Thoracic aorta (tissue), 2 donors: ENCODE data around the gene GEMIN4. TPM values are rescaled to one million over a fixed set of nuclear protein-coding genes. Genes with fewer than 3 reads are reported as not detected.

Experiments used
- ATAC-seq: fragments of 150-250 bp; one replicate; pipeline ENCODE4 v1.8.0; 2017; ENCODE audit warnings: low read depth; ENCODE audit not compliant: insufficient number of reproducible peaks, low FRiP score
- DNase-seq: peaks from one replicate; pipeline ENCODE4 v3.0.0-alpha.2; 2020; ENCODE audit warnings: low spot score
- H3K27ac ChIP-seq, 2 donors: fragments of 200-600 bp; sonication (generic); 1 replicate in 1 of 2; 2 replicates in 1 of 2; pipeline ENCODE4 v1.5.1; 2016; ENCODE audit warnings: mild to moderate bottlenecking in 2 of 2, moderate library complexity in 2 of 2
- H3K27me3 ChIP-seq: fragments of 200-600 bp; sonication (generic); replicated peaks from 2 replicates; pipeline ENCODE4 v1.6.0; 2016; ENCODE audit warnings: mild to moderate bottlenecking; ENCODE audit not compliant: insufficient read depth
- H3K36me3 ChIP-seq: fragments of 200-600 bp; sonication (generic); one replicate; pipeline ENCODE4 v1.5.1; 2016
- H3K4me1 ChIP-seq, 2 donors: fragments of 200-600 bp; sonication (generic); 1 replicate in 1 of 2; 2 replicates in 1 of 2; pipeline versions ENCODE4 v1.5.1 to v1.6.0; 2016; ENCODE audit warnings: low read depth in 2 of 2, mild to moderate bottlenecking in 1 of 2; ENCODE audit not compliant: control insufficient read depth in 1 of 2
- H3K4me3 ChIP-seq: fragments of 200-600 bp; sonication (generic); 2 replicates; pipeline ENCODE4 v1.5.1; 2016; ENCODE audit warnings: mild to moderate bottlenecking
- H3K9me3 ChIP-seq: fragments of 200-600 bp; sonication (generic); 2 replicates; pipeline ENCODE4 v1.5.1; 2016
- CTCF ChIP-seq: fragments of 200-600 bp; sonication (generic); IDR thresholded peaks from one replicate; pipeline ENCODE4 v1.5.1; 2019; ENCODE audit warnings: antibody characterized with exemption
- total RNA-seq, 2 donors: library from RNA; depleted of rRNA; stranded (reverse); fragments of >200 nt; gene quantifications; one replicate each; pipeline versions ENCODE4 v1.1.0 to v1.2.3, GENCODE V29; 2016

The GEMIN4 gene
- total RNA-seq, 2 donors from 2014 or later = 15.4 to 19.6 TPM

GRCh38 chr17:745406-745805, 6.7 kb downstream of the GEMIN4 start:
- no peaks in the 10 kb centered on the region for H3K27me3 ChIP-seq
- ATAC-seq (no peak), DNase-seq (no peak)
- no peak for TF ChIP-seq CTCF
- H3K36me3 ChIP-seq = peaks cover 55% of the 10 kb centered on the region
- peaks cover 0 to 8% of the 10 kb centered on the region in 2 donors for H3K4me1 ChIP-seq
- no peak overlapping the region for H3K27ac ChIP-seq
- no peaks in the 10 kb centered on the region for H3K9me3 ChIP-seq
- no peak overlapping the region for H3K4me3 ChIP-seq

GRCh38 chr17:744937-745336, 7.1 kb downstream of the GEMIN4 start:
- no peaks in the 10 kb centered on the region for H3K27me3 ChIP-seq
- ATAC-seq (no peak), DNase-seq (no peak)
- H3K27ac ChIP-seq = no peak overlapping the region
- no peaks in the 10 kb centered on the region for H3K9me3 ChIP-seq
- peaks cover 57% of the 10 kb centered on the region for H3K36me3 ChIP-seq
- no peak for TF ChIP-seq CTCF
- no peak overlapping the region for H3K4me3 ChIP-seq
- H3K4me1 ChIP-seq = peaks cover 0 to 3% of the 10 kb centered on the region in 2 donors

- DNase-seq (no peak), ATAC-seq (no peak)
- Histone ChIP-seq H3K4me1 (no peaks in the 10 kb centered on the region), H3K36me3 (peaks cover 57% of the 10 kb centered on the region), H3K4me3 (no peak overlapping the region), H3K27ac (no peak overlapping the region), H3K27me3 (no peaks in the 10 kb centered on the region), H3K9me3 (no peaks in the 10 kb centered on the region)
- no peak for TF ChIP-seq CTCF
Observed at GRCh38 chr17:743139-743538, 8.9 kb downstream of the GEMIN4 start.

GRCh38 chr17:742147-742793, 9.8 kb downstream of the GEMIN4 start:
- H3K4me1 ChIP-seq = no peaks in the 10 kb centered on the region
- ATAC-seq (no peak), DNase-seq (no peak)
- H3K9me3 ChIP-seq = no peaks in the 10 kb centered on the region
- H3K36me3 ChIP-seq = peaks cover 55% of the 10 kb centered on the region
- no peaks in the 10 kb centered on the region for H3K27me3 ChIP-seq
- no peak overlapping the region for H3K27ac ChIP-seq
- H3K4me3 ChIP-seq = no peak overlapping the region
- TF ChIP-seq CTCF = no peak

GRCh38 chr17:740240-741017, 11.6 kb downstream of the GEMIN4 start:
- no peak for TF ChIP-seq CTCF
- ATAC-seq (no peak), DNase-seq (no peak)
- no peaks in the 10 kb centered on the region for H3K9me3 ChIP-seq
- peaks cover 36% of the 10 kb centered on the region for H3K36me3 ChIP-seq
- H3K27me3 ChIP-seq = no peaks in the 10 kb centered on the region
- H3K4me3 ChIP-seq = no peak overlapping the region
- H3K4me1 ChIP-seq = no peaks in the 10 kb centered on the region
- no peak overlapping the region for H3K27ac ChIP-seq
